ENCODE results near the gene PLCG2.

PLCG2 gene

GRCh38 chr16:82009789-82010188 is 230.7 kb downstream of the PLCG2 start:
- peak; percentile 12 for DNase-seq

DNA sequence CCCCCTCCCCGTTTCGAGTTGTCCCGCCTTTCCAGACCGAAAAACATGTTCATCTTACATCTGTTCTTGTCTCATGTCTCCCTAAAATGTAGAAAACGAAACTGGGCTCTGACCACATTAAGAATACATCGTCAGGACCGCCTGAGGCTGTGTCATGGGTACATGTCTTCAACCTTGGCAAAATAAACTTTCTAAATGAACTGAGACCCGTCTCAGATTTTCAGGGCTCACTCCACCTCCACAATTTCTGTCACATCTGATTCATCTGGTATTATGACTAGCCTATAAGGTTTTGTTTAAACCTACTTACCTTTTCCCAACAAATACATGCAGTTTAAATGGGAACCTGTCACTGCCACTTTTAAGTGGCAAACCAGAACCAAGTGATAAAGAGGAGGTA is 231.6 kb downstream of the PLCG2 start:
- DNase-seq = peak; percentile 7

- DNase-seq = peak; percentile 76
These were observed 232.1 kb downstream of the PLCG2 start, which contains the start of gene SDR42E1 for GRCh38 chr16:82011199-82011641. SDR42E1 (minus strand) TSS chr16:82011470; CDS start chr16:82000858, 10,612 bp downstream.

All from stimulated activated CD4-positive, alpha-beta T cell treated with anti-CD3 and anti-CD28 coated beads, Interleukin-15, amount 100 ng/mL, for 24 hours (primary cell).